Endothelial cell (in vitro differentiated cells): ENCODE results near the gene PDLIM1. TPM values are rescaled to one million over a fixed set of nuclear protein-coding genes. Genes with fewer than 3 reads are reported as not detected.
"Not testable (repeated sequence)": the region's sequence is repeated elsewhere in the genome, so short reads cannot be mapped to it uniquely, and the experiment has no call there.

Experiments used
- DNase-seq: peaks from one replicate; pipeline ENCODE4 v3.0.0; 2021; ENCODE audit warnings: low spot score
- H3K27ac Mint-ChIP-seq: one replicate; pipeline ENCODE4 v1.8.0; 2021; ENCODE audit warnings: mixed read lengths, inconsistent platforms; ENCODE audit not compliant: unreplicated experiment
- H3K27me3 Mint-ChIP-seq: one replicate; pipeline ENCODE4 v1.8.0; 2021; ENCODE audit warnings: mild to moderate bottlenecking, moderate library complexity, mixed read lengths, inconsistent platforms; ENCODE audit not compliant: unreplicated experiment
- H3K36me3 Mint-ChIP-seq: one replicate; pipeline ENCODE4 v1.8.0; 2021; ENCODE audit warnings: mild to moderate bottlenecking, low read depth, mixed read lengths, inconsistent platforms; ENCODE audit not compliant: unreplicated experiment
- H3K4me1 Mint-ChIP-seq: one replicate; pipeline ENCODE4 v1.8.0; 2021; ENCODE audit warnings: mild to moderate bottlenecking, mixed read lengths, inconsistent platforms; ENCODE audit not compliant: unreplicated experiment
- H3K4me3 Mint-ChIP-seq: one replicate; pipeline ENCODE4 v1.8.0; 2021; ENCODE audit warnings: mild to moderate bottlenecking, mixed read lengths, inconsistent platforms; ENCODE audit not compliant: unreplicated experiment
- H3K9me3 Mint-ChIP-seq: one replicate; pipeline ENCODE4 v1.8.0; 2021; ENCODE audit warnings: mixed read lengths, inconsistent platforms; ENCODE audit not compliant: unreplicated experiment
- CTCF ChIP-seq: fragments of 200-600 bp; sonication (generic); IDR thresholded peaks from one replicate; pipeline ENCODE4 v1.5.0; 2021; ENCODE audit warnings: antibody characterized with exemption; ENCODE audit not compliant: unreplicated experiment
- total RNA-seq: library from RNA; stranded (reverse); fragmentation: NEBNext Ultra II Directional; extraction: Animal tissue kit (Norgen Biotek cat#: 25700); gene quantifications from one replicate; pipeline ENCODE4 v1.2.1, GENCODE V29; 2021; ENCODE audit not compliant: unreplicated experiment

The PDLIM1 gene
- total RNA-seq, 1 donor from 2014 or later: 125 TPM

- no peak for TF ChIP-seq CTCF
- H3K4me3 Mint-ChIP-seq: peak overlapping the region; percentile 26
- DNase-seq: no peak
- H3K27me3 Mint-ChIP-seq: peaks cover 1% of the 10 kb centered on the region
- peaks cover 18% of the 10 kb centered on the region for H3K36me3 Mint-ChIP-seq
- H3K9me3 Mint-ChIP-seq: no peaks in the 10 kb centered on the region
- no peak overlapping the region for H3K27ac Mint-ChIP-seq
- H3K4me1 Mint-ChIP-seq: peaks cover 22% of the 10 kb centered on the region
These were observed 57.3 kb downstream of the PDLIM1 start for GRCh38 chr10:95233377-95234034.

GRCh38 chr10:95230677-95231586 lies 59.9 kb downstream of the PDLIM1 start:
- DNase-seq: peak; percentile 63
- peaks cover 13% of the 10 kb centered on the region for H3K36me3 Mint-ChIP-seq
- not testable (repeated sequence) for H3K27me3 Mint-ChIP-seq, H3K9me3 Mint-ChIP-seq
- peaks cover 22% of the 10 kb centered on the region for H3K4me1 Mint-ChIP-seq
- peak overlapping the region; percentile 98 for H3K4me3 Mint-ChIP-seq
- peak overlapping the region; percentile 45 for H3K27ac Mint-ChIP-seq

- peak overlapping the region; percentile 19 for H3K27ac Mint-ChIP-seq
- H3K9me3 Mint-ChIP-seq: no peaks in the 10 kb centered on the region
- TF ChIP-seq CTCF: no peak
- peaks cover 22% of the 10 kb centered on the region for H3K4me1 Mint-ChIP-seq
- DNase-seq: no peak
- peaks cover 3% of the 10 kb centered on the region for H3K27me3 Mint-ChIP-seq
- peaks cover 9% of the 10 kb centered on the region for H3K36me3 Mint-ChIP-seq
- H3K4me3 Mint-ChIP-seq: peak overlapping the region; percentile 98
These were observed 60.8 kb downstream of the PDLIM1 start for GRCh38 chr10:95229724-95230627.

- not testable (repeated sequence) for H3K36me3 Mint-ChIP-seq, H3K9me3 Mint-ChIP-seq, H3K27me3 Mint-ChIP-seq, DNase-seq
- Mint-ChIP-seq H3K4me1 (peaks cover 22% of the 10 kb centered on the region), H3K27ac (peak overlapping the region; percentile 21), H3K4me3 (peak overlapping the region; percentile 23)
These were observed 61.7 kb downstream of the PDLIM1 start for GRCh38 chr10:95228934-95229723.

GRCh38 chr10:95225136-95225535 lies 65.7 kb downstream of the PDLIM1 start:
- H3K27ac Mint-ChIP-seq: no peak overlapping the region
- no peaks in the 10 kb centered on the region for H3K36me3 Mint-ChIP-seq
- peaks cover 2% of the 10 kb centered on the region for H3K27me3 Mint-ChIP-seq
- H3K4me1 Mint-ChIP-seq: peaks cover 9% of the 10 kb centered on the region
- no peaks in the 10 kb centered on the region for H3K9me3 Mint-ChIP-seq
- DNase-seq: no peak
- H3K4me3 Mint-ChIP-seq: no peak overlapping the region
- TF ChIP-seq CTCF: no peak
